HG02571 (cell line): ENCODE data around the gene RNF126.

ENCODE experiments used
- ATAC-seq: cut with Tn5 transposase; IDR thresholded peaks from one replicate; pipeline ENCODE4 v1.9.1; 2021; ENCODE audit warnings: mild to moderate bottlenecking, moderate library complexity; ENCODE audit not compliant: unreplicated experiment

Gene RNF126

GRCh38 chr19:664913-665443 is 2.0 kb upstream of the RNF126 start:
- no peak for ATAC-seq

- no peak for ATAC-seq
Measured at GRCh38 chr19:663682-664117, 686 bp upstream of the RNF126 start.

GRCh38 chr19:662207-662961 is 630 bp downstream of the RNF126 start:
- peak; percentile 19 for ATAC-seq

- ATAC-seq, result no peak
Measured at GRCh38 chr19:661427-662196, 1.4 kb downstream of the RNF126 start.

GRCh38 chr19:660793-661426 is 2.1 kb downstream of the RNF126 start:
- no peak for ATAC-seq

GRCh38 chr19:658916-659839 is 3.8 kb downstream of the RNF126 start:
- no peak for ATAC-seq

GRCh38 chr19:658059-658839 is 4.8 kb downstream of the RNF126 start:
- no peak for ATAC-seq

GRCh38 chr19:657611-658010 is 5.4 kb downstream of the RNF126 start:
- no peak for ATAC-seq

GRCh38 chr19:656751-657559 is 6.1 kb downstream of the RNF126 start:
- no peak for ATAC-seq

- no peak for ATAC-seq
Measured at GRCh38 chr19:655691-656090, 7.3 kb downstream of the RNF126 start.

- ATAC-seq, result no peak
Measured at GRCh38 chr19:653425-653824, 9.6 kb downstream of the RNF126 start.

GRCh38 chr19:652467-653389 is 10.3 kb downstream of the RNF126 start:
- no peak for ATAC-seq

GRCh38 chr19:651991-652390 is 11.0 kb downstream of the RNF126 start:
- no peak for ATAC-seq

GRCh38 chr19:651114-651818 is 11.7 kb downstream of the RNF126 start:
- no peak for ATAC-seq

GRCh38 chr19:650121-650520 is 12.9 kb downstream of the RNF126 start:
- no peak for ATAC-seq

GRCh38 chr19:648904-649801 is 13.9 kb downstream of the RNF126 start:
- no peak for ATAC-seq
